Forelimb muscle (tissue), 1 donor: ENCODE results near the gene BARX1. TPM values are rescaled to one million over a fixed set of nuclear protein-coding genes. Genes with fewer than 3 reads are reported as not detected.
"Not testable (repeated sequence)": the region's sequence is repeated elsewhere in the genome, so short reads cannot be mapped to it uniquely, and the experiment has no call there.

ENCODE experiments used
- DNase-seq: peaks from one replicate; pipeline ENCODE4 v3.0.0-alpha.2; 2013; ENCODE audit warnings: low read depth
- polyA plus RNA-seq: library from polyadenylated mRNA; unstranded; fragments of 120-200 nt; gene quantifications from one replicate; pipeline ENCODE4 v1.2.1, GENCODE V29; 2013; ENCODE audit not compliant: insufficient read length

The BARX1 gene
- polyA plus RNA-seq, 1 donor: 0.46 TPM

DNA sequence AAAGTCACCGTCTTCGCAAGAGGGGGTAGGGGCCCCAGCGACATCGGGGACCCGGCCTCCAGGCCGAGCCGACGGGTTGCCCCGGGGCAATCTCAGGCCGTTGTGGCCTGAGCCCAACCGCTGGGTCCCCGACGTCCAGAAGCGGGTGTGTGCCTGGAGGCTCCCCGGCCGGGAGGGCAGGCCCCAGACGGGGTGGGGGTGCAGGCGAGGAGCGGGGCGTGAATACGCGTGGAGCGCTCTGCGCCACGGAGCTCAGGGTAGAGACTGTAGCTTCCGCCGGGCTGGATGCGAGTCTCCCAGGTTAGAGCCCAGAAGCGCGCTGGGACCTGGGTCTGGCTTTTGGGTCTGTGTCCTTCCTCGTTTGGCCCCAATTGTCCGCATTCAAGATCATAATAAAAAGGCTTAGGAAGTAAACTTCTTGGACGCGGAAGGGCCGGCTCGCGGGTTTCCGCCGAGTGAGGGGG, 3.5 kb downstream of the BARX1 start:
- no peak for DNase-seq

DNA sequence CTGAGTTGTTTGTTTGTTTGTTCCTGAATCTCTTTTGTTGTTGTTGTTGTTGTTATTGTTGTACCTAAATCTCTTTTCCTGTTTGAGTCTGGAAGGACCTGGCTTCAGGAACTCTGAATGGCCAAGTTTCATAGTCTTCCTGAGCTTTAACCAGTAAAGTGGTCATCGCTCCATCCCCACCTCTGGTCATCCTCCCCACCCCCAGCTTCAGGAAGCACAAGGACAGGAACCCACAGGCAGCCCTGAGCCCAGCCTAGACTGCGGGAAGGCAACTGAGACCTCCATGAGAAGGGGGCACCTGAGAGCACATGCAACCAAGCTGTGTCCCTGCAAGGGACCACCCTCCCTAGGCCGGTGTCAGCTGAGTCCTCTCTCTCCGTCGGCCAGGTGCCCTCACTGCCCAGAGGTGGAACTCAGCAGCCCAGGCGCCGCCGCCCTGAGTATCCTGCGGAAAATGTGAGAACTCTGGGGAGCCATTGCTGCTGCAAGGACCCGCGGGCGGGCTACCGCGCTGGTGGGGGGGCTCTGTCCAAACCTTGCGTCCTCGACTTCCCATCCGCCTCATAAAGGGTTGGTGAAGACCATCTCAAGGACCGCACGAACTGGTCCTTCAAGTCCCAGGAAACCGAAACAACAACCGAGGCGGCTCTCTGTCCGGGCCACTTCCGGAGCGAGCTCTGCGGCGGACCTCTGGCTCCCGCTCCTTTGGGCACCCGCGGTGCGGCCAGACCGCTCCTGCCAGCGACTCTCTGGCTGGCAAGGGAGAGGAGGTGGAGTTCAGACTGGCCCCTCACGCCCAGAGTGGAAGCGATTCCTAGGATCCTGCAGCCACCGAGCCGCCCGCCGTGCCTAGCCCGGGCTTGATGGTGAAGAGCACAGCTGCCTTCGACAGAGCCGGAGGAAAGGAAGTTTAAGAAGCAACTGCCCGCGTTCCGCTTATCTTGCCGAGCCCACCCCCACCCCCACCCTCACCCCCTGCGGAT, 4.2 kb downstream of the BARX1 start:
- DNase-seq: no peak

DNA sequence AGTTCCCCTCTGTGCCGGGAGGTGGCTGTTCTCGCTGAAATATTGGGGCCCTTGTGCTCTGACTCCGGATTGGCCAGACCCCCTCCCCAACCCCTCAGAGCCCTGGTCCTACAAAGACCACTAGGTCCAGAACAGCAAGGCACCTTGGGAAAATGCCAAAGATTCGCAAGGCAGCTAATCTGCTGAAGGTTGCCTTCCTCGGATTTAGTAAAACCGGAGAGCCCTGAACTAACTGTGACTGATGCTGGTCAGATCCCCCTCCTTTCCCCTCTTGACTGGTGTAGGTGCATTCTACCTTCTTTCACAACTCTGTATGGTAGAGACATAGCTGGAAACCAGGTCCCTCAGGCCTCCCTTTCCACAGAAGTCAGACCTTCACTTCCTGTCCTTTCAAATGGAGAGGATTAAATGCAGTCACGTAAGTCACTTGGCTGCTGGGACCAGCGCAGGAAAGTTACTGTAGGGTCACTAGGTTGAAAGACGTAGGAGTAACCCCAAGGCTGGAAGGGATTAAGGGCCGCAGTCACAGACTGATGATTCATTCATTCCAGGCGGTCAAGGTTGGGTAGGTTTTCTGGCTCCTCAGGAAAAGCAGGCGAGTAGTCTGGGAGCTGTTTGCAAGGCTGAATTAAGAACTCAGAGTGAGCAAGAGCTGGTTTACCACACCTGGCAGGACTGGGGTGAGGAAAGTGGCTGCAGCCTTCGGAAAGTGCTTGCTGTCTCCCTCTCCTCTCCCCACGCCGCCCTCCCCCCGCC, 5.3 kb downstream of the BARX1 start:
- DNase-seq: no peak

DNA sequence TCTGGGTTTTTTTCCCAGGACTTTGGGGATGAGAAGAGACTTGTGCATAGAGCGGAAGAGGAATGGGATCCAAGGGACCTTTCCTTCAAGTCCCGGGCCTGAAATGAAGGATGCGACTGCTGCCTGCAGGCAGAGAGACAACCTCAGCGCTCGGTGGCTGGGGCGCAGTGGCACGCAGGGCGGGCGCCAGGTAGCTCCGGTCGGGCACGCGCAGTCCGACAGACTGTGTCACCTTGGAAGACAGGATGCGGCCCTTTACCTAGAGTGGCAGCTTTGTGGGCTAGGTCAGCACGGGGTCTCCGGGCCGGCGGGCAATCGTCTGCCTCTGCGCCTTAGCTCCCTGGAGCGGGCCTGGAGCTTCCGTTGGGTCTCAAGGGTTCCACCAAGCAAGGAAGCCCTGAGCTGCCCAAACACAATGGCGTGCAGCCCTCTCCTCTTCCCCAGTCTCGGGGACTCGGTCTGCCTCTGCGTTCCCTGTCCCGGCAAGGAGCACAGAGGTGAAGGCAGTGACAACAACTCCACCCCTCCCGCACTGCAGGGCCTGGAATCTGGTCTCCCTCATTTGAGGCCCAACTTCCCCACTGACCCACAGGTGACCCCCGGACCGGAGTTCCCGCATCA, 6.0 kb downstream of the BARX1 start:
- DNase-seq: no peak

DNA sequence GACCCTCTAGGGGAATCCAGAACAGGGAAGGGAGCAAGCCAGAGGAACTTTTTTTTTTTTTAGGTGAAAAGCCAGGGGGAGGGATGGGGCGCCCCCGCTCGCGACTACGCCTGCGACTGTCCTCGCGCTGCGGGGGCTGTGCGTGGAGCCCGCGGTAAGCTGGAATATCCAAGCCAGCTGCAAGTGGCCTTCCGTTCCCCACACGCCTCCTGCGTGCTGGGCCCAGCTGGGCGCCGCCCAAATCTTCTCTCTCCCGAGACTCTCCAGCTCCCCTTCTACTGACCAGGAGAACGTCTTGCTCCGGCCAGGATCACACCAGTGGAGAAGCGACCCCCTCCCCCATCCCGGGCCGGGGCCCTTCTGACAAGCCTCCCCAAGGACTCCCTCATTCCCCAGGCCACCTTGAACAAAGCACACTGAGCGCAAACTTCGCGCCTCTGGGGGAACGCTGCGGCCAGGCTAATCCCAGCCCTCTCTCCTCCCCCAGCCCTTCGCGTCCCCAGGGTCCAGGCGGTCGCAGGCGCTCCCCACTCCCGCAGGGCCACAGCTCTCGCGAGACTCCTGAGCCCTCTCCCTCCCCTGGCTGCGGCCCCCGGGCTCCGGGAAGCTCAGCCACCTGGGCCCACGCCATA, 6.6 kb downstream of the BARX1 start:
- no peak for DNase-seq

DNA sequence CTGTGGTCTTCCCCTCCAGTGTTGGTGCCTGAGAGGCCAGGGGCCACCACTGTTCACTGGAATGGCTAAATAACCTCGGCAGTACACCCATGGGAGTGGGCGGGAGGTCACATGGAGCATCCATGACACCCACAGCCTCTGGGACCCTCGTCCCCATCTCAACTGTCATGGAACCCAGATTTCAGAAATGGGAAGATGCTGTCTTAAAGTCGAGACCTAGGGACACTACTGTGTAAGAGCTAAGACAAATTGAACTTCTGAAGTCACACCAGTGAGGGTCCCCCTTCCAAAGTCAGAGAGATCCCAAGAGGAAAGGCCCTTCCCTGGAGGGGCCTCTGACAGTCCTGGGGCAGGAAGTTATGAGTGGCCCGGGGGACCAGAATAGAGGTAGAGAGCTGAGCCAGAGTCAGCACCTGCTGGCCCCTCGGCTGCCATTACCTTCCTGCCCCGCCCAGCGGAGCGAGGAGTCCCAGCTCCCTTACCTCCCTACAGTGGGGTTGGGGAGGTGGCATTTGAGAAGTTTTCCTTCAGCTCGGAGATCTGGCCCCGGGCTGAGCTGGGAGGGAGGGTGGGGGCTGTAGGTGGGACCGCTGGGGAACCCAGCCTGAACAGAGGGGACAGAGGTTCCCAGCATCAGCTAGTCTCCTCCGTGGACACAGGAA, 7.6 kb downstream of the BARX1 start:
- no peak for DNase-seq

DNA sequence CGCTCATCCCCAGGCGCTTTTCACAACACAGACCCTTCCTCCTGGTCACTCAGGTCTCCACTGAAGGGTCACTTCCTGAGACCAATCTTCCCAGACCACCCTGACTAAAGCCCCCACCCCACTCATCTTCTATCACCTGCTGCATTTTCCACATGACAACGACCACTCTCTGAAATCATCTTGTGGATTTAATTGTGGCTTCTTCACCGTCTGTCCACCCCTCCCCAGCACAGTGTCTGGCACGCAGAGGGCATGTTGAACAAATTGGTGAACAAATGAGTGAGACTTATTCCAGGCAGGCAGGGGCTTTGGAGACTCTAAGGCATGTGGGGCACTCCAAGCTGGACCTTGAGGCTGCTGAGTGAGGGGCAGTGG, 8.8 kb downstream of the BARX1 start:
- DNase-seq: no peak

DNA sequence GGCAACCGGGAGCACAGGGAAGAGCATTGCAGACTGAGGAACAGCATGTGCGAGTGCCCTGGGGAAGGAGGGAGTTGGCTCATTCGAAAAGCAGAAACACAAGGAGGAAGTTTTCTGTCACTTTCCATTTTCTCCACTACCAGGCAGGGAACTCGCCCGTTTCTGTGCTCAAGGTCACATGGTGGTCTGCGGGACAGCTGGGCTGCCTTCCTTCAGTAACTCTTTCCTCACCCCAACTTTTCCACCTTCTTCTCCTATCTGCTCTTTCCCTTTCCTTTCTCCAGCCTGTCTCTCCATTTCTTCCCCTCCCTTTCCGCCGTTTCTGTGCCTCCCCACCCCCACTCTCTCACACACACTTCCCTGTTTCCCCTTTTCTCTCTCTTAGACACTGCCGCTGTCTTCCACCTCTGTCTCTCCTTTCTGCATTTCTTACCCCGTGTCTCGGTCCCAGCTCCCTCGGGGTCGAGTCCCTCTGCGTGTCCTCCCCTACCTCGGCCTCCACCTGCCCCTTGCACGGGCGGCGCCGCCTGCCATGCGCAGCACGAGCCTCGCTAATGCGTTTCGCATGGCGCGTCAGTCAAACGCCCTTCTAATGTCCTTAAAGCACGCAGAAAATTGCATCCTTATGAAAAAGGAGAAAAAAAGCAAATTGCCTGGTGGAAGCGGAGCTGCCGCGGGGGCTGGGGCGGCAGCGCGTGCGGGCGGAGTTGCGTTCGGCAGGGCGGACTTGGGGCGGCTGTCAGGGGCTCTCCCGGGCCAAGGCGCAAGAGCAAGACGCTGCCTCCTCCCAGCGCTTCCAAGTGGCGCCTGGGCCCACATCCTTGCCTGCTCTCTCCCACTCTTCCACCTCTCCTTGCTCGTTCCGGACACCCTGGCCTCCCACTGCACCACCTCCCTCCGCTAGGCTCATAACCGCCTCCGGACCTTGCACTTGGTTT, 9.5 kb downstream of the BARX1 start:
- DNase-seq: no peak

DNA sequence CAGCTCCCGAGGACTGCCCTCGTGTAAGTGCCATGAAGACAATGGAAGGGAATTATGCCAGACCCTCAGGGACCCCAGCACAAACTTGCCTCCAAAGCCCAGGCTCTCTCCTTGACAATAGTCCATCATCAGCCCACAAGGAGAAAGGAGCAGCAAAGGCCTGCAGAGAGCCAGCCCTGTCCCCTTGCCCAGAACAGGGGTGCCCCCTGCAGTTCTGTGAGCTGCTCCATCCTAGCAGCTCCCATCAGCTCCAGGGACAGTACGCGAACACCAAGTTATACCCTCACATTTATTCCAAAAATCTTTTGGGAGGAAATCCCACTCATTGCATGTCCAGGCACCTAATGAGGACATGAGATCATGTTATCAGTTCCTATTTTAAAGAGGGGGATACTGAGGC, 11.1 kb downstream of the BARX1 start:
- DNase-seq: no peak

DNA sequence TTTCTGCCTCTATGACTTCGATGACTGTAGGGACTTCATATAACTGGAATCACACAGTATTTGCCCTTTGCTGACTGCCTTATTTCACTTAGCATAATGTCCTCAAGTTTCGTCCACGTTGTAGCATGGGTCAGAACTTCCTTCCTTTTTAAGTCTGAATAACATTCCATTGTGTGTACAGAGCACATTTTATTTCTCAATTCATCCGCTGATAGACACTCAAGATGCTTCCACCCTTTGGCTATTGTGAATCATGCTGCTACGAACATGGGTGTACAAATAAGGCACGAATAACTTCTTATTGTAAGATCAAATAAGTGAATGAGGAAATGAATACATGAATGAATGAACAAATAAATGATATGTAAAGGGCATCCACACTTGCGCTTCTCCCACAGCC, 13.0 kb downstream of the BARX1 start:
- DNase-seq: no peak

DNA sequence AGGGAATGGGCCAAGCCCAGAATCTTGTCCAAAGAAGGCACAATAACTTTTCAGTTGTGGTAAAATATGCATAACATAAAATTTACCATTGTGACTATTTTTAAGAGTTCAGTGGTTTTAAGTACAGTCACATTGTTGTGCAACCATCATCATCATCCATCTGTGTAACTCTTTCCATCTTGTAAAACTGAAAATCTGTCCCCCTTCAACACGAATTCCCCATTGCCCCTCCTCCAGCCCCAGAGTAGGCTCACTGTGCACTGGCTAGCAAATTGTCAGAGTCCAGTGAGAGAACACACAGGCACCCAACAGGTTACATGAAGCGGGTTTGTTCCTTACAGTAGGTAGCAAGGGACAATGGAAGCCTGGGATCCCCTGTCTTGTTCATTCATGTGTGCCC, 13.7 kb downstream of the BARX1 start:
- no peak for DNase-seq

DNA sequence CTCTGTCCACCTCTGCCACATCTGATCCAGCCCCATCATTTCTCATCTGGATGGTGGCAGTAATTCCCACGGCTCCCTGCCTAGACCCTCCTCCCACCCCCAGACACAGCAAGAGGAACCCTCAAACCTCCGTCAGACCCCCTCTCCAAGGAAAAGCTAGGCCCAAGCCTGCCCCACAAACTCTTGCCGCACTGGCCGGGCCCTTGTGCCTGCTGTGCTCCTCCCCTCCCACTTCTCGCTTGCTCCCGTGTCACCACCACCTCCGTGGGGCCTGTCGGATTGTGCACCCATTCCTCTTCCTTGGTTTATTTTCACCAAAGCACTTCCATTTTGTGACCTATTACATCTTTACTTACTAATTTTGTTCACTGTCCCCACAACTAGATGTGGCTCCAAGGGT, 14.2 kb downstream of the BARX1 start:
- no peak for DNase-seq

DNA sequence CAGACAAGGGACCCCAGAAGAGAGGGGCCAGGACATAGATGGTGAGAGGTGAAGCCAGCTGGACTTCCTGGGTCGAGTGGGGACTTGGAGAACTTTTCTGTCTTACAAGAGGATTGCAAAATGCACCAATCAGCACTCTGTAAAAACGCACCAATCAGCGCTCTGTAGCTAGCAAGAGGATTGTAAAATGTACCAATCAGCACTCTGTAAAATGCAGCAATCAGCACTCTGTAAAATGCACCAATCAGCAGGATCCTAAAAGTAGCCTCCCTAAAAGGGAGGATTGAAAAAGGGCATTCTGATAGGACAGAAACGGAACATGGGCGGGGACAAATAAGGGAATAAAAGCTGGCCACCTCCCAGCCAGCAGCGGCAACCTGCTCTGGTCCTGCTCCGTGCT, 15.6 kb downstream of the BARX1 start:
- DNase-seq: not testable (repeated sequence)

DNA sequence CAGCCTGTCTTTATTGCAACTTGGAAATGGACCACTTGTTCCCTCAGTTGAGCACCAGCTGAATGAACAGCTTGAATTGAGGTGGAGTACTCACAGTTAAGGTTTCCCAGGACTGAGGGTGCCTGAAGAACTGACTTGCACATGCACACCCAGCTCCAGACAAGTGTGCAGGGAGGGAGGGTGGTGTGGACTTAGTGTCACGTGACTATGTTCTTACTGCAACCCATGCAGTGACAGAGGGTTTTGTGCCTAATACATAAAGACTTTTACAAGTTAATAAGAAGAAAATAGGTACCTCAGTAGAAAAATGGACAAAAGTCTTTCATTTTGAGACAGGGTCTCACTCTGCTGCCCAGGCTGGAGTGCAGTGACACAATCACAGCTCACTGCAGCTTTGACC, 18.0 kb downstream of the BARX1 start:
- DNase-seq: no peak

DNA sequence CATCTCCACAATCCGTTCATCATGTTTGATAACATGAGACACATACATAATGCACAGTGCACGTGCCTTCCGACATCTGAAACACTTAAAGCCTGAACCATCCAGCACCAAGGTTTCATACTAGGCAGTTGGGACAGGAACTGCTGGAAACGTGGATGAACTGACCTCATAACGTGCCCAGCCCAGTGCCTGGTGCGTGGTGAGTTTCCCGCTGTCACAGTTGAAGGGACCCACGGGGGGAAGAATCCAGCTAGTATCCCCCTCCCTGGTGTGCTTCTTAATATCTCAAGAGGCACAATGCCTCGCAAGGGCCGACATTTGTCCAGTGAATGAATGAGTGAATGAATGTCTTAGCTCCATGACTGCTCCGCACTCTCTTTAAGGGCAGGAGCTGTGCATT, 23.2 kb downstream of the BARX1 start:
- DNase-seq: no peak

DNA sequence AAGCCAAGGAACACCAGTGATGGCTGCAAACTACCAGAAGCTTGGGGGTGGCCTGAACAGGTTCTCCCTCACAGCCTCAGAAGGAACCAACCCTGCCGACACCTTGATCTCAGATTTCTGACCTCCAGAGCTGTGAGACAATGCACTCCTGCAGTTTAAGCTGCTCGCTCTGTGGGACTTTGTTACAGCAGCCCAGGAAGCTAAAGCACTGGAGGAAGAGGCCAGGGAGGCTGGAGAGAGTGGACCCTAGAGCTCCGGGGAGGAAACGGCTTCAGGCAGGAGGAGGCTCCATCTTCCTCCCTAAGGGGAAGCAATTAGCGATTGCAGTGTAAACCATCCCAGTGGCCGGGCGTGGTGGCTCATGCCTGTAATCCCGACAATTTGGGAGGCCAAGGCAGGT, 25.1 kb downstream of the BARX1 start:
- no peak for DNase-seq

DNA sequence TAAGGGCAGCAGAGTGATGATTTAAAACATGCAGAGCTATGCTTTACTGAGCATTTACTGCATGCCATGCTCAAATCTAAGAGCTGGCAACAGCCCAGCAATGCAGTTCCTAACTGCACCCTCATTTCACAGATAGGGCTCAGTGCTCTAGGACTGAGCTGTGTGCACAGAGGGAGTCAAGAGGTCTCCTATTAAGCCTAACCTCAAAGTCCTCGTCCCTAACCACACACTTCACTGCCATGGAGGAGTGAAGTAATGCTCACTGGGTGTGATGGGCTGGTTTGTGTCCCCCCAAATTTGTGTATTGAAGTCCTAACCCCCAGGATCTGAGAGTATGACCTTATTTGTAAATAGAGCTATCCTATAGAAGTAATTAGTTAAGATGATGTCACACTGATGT, 25.9 kb downstream of the BARX1 start:
- DNase-seq: no peak

DNA sequence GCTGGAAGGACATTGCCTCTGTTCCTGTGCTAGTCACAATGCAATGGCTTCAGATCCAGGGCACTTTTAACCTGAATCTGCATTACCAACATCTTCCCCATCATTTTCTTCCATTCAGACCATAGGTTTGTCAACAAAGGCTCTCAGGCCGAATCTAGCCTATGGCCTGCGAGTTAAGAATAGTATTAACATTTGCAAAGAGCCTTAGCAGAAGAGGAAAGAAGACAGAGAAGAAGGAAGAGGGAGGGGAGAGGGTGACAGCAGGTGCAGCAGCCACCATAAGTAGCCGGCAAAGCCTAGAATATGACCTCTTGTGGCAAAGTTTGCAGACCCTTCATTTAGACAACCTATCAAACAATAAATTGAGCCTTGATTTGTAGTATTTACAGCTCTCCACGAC, 32.6 kb downstream of the BARX1 start:
- no peak for DNase-seq

DNA sequence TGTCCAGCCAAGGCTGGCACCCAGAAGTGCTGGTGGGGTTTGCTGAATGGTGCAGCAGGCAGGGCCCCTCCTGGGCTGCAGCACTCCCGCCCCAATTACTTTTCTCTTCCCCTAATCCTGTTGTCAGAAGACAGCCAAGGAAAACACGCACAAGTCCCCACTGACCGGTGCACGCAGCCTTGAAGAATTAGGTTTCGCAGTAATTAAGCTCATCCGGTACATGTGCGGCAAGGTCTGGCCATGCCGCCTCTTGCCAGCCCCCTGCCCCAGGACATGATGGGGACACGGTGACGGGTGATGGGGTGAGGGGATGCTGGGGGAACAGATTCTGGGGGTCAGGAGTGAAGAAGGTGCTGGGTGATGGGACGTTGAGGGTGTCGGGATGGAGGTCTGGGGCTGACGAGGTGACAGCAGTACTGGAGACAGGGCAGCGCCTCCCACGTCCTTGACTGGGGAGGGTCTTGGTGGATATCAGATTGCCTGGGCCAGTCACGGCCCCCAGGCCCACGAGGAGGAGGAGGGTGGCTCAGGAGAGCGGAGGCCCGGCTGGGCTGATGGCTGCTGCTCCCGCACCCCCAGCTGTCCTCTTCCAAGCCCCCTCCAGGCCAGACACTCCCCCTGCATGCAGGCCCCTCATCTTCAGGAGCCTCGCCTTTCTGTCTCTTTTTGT, 34.9 kb downstream of the BARX1 start:
- DNase-seq: no peak

DNA sequence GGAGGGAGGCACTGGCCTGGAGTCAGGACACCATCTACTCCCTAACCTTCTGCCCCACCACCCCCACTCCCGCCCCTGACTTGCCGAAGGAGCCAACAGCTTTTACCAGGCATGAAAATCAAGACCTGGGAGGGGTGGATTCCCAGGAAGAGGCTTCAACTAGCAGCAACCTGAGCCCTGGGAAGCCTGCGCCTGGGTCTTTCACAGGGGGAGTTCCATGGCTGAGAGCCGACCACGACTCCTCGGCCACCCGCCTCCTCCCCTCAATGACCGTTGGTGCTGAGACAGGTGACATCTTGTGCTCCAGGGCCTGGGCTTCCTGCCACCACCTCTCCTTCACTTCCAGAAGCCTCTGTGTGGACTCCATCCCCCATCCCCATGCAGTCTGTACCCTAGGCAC, 37.1 kb downstream of the BARX1 start:
- no peak for DNase-seq
